ENCODE results near the gene DNAJB7. TPM values are rescaled to one million over a fixed set of nuclear protein-coding genes. Genes with fewer than 3 reads are reported as not detected.

Gene DNAJB7
- total RNA-seq, 4 donors from 2014 or later, result not detected

- peak within 1 kb of the TSS; percentile 89 to 99 (median 97) for H3K27ac ChIP-seq (replicated peaks in 1 of 4)
- peaks cover 0 to 12% (median 2%) of the 10 kb centered on the region in 4 donors for H3K36me3 ChIP-seq
- peak within 1 kb of the TSS; percentile 61 to 94 (median 92) for H3K4me3 ChIP-seq
- H3K27me3 ChIP-seq, result no peaks in the 10 kb centered on the region
- peak; percentile 99 for DNase-seq (ENCODE audit: extremely low spot score)
- H3K4me1 ChIP-seq, result peaks cover 46 to 57% (median 54%) of the 10 kb centered on the region in 4 donors
- intact Hi-C loops (cut with DNase I), result loop anchor here (5.0 kb wide), 2 partner anchors 39 to 579 kb away; partner anchors contain the start of gene SLC25A17
- TF ChIP-seq, protein P1, sequence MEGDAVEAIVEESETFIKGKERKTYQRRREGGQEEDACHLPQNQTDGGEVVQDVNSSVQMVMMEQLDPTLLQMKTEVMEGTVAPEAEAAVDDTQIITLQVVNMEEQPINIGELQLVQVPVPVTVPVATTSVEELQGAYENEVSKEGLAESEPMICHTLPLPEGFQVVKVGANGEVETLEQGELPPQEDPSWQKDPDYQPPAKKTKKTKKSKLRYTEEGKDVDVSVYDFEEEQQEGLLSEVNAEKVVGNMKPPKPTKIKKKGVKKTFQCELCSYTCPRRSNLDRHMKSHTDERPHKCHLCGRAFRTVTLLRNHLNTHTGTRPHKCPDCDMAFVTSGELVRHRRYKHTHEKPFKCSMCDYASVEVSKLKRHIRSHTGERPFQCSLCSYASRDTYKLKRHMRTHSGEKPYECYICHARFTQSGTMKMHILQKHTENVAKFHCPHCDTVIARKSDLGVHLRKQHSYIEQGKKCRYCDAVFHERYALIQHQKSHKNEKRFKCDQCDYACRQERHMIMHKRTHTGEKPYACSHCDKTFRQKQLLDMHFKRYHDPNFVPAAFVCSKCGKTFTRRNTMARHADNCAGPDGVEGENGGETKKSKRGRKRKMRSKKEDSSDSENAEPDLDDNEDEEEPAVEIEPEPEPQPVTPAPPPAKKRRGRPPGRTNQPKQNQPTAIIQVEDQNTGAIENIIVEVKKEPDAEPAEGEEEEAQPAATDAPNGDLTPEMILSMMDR (IDR thresholded peaks at IDR 0.05), result peak in 1 of 3 experiments; percentile 6
- TF ChIP-seq POLR2A (IDR thresholded peaks at IDR 0.05; ENCODE audit: low read depth) (peak; percentile 63), EP300 (IDR thresholded peaks at IDR 0.05) (no peak), POLR2AphosphoS5 (IDR thresholded peaks at IDR 0.05) (peak; percentile 79 to 87)
- no peaks in the 10 kb centered on the region for H3K9me3 ChIP-seq
- WGBS, result 0% methylated on average over 44 of the region's 63 CpGs
Observed at GRCh38 chr22:40856513-40857308, 5.2 kb downstream of the DNAJB7 start, which contains the start of the genes ST13 and XPNPEP3. Gene ST13, minus strand, starts transcription at chr22:40856639. Its CDS starts 99 bp downstream, at chr22:40856540. Gene XPNPEP3, plus strand, starts transcription at chr22:40857148. Its CDS starts 34 bp downstream, at chr22:40857182.

GRCh38 chr22:40855979-40856512 is 5.9 kb downstream of the DNAJB7 start:
- H3K4me1 ChIP-seq, result peaks cover 52 to 64% (median 59%) of the 10 kb centered on the region in 4 donors
- intact Hi-C loops (cut with DNase I), result loop anchor here (5.0 kb wide), 2 partner anchors 39 to 579 kb away; partner anchors contain the start of gene SLC25A17

GRCh38 chr22:40855071-40855978 is 6.6 kb downstream of the DNAJB7 start:
- peaks cover 52 to 67% (median 65%) of the 10 kb centered on the region in 4 donors for H3K4me1 ChIP-seq
- WGBS, result 35% methylated on average over 20 of the region's 20 CpGs

More at GRCh38 chr22:40855979-40856512, 5.9 kb downstream of the DNAJB7 start:
- no peak for DNase-seq (ENCODE audit: extremely low spot score)
- H3K9me3 ChIP-seq, result no peaks in the 10 kb centered on the region
- no peaks in the 10 kb centered on the region for H3K27me3 ChIP-seq
- peaks cover 0 to 5% (median 0%) of the 10 kb centered on the region in 4 donors for H3K36me3 ChIP-seq
- H3K4me3 ChIP-seq, result peak overlapping the region; percentile 61 to 94 (median 92)
- peak overlapping the region; percentile 89 to 99 (median 97) for H3K27ac ChIP-seq (replicated peaks in 1 of 4)
- TF ChIP-seq EP300 (IDR thresholded peaks at IDR 0.05) (no peak), POLR2A (IDR thresholded peaks at IDR 0.05; ENCODE audit: low read depth) (no peak), POLR2AphosphoS5 (IDR thresholded peaks at IDR 0.05) (no peak)
- TF ChIP-seq, protein P1 (IDR thresholded peaks at IDR 0.05), result no peak
- 1% methylated on average over 12 of the region's 29 CpGs for WGBS

More at GRCh38 chr22:40855071-40855978, 6.6 kb downstream of the DNAJB7 start:
- Histone ChIP-seq H3K4me3 (peak overlapping the region; percentile 61 to 94 (median 92)), H3K27me3 (no peaks in the 10 kb centered on the region), H3K9me3 (no peaks in the 10 kb centered on the region), H3K36me3 (peaks cover 0 to 5% (median 2%) of the 10 kb centered on the region in 4 donors), H3K27ac (replicated peaks in 1 of 4) (peak overlapping the region; percentile 89 to 99 (median 97))
- intact Hi-C loops (cut with DNase I), result loop anchor here (5.0 kb wide), 2 partner anchors 38 to 578 kb away; partner anchors contain the start of gene SLC25A17
- DNase-seq (ENCODE audit: extremely low spot score), result no peak
- TF ChIP-seq, protein P1 (IDR thresholded peaks at IDR 0.05), result no peak
- TF ChIP-seq POLR2AphosphoS5 (IDR thresholded peaks at IDR 0.05) (no peak), EP300 (IDR thresholded peaks at IDR 0.05) (no peak), POLR2A (IDR thresholded peaks at IDR 0.05; ENCODE audit: low read depth) (no peak)
